HFFc6 (cell line): ENCODE data around the gene DNAH6. TPM values are rescaled to one million over a fixed set of nuclear protein-coding genes. Genes with fewer than 3 reads are reported as not detected.

ENCODE experiments used
- DNase-seq: peaks from one replicate; pipeline ENCODE4 v3.0.0-alpha.2; 2018
- H3K27ac Mint-ChIP-seq: 2 replicates; pipeline ENCODE4 v1.8.0; 2020; ENCODE audit warnings: mild to moderate bottlenecking, mixed read lengths
- H3K27me3 Mint-ChIP-seq: 2 replicates; pipeline ENCODE4 v1.8.0; 2021; ENCODE audit warnings: mild to moderate bottlenecking, moderate library complexity, mixed read lengths; ENCODE audit not compliant: insufficient read depth
- H3K36me3 Mint-ChIP-seq: 2 replicates; pipeline ENCODE4 v1.8.0; 2021; ENCODE audit warnings: low read depth, mixed read lengths
- H3K4me1 Mint-ChIP-seq: 2 replicates; pipeline ENCODE4 v1.8.0; 2020; ENCODE audit warnings: low read depth, mixed read lengths
- H3K4me3 Mint-ChIP-seq: 2 replicates; pipeline ENCODE4 v1.8.0; 2020; ENCODE audit warnings: mild to moderate bottlenecking, moderate library complexity, mixed read lengths
- H3K9me3 Mint-ChIP-seq: 2 replicates; pipeline ENCODE4 v1.8.0; 2020; ENCODE audit warnings: mild to moderate bottlenecking, mixed read lengths
- CTCF ChIP-seq: fragments of 200-600 bp; sonication (generic); IDR thresholded peaks from 2 replicates; pipeline ENCODE4 v1.5.0; 2021; ENCODE audit warnings: antibody characterized with exemption, mild to moderate bottlenecking
- total RNA-seq, 6 experiments: library from RNA; stranded (reverse); fragmentation: NEBNext Ultra II Directional; extraction: Animal tissue kit (Norgen Biotek cat#: 25700); gene quantifications; 2 replicates in 1 of 6; 3 replicates in 5 of 6; pipeline ENCODE4 v1.2.3, GENCODE V29; 2021

DNAH6 gene
- total RNA-seq, 6 experiments from 2014 or later: 0.05 to 0.46 (median 0.05) TPM; not detected in 1

- TF ChIP-seq CTCF: no peak
- Mint-ChIP-seq H3K27me3 (peaks cover 10% of the 10 kb centered on the region; the same call in 1 of the 2 replicates), H3K27ac (no peak overlapping the region), H3K36me3 (no peaks in the 10 kb centered on the region), H3K4me1 (no peaks in the 10 kb centered on the region), H3K9me3 (no peaks in the 10 kb centered on the region), H3K4me3 (no peak overlapping the region)
- no peak for DNase-seq
Measured at GRCh38 chr2:84534225-84534624, 17.9 kb downstream of the DNAH6 start.

GRCh38 chr2:84537251-84537650 lies 21.0 kb downstream of the DNAH6 start:
- Mint-ChIP-seq H3K9me3 (no peaks in the 10 kb centered on the region), H3K4me1 (no peaks in the 10 kb centered on the region), H3K27me3 (peaks cover 5% of the 10 kb centered on the region; the same call in 1 of the 2 replicates), H3K36me3 (no peaks in the 10 kb centered on the region), H3K4me3 (no peak overlapping the region), H3K27ac (no peak overlapping the region)
- no peak for DNase-seq
- TF ChIP-seq CTCF: no peak

- no peak for TF ChIP-seq CTCF
- no peak overlapping the region for H3K27ac Mint-ChIP-seq
- no peak overlapping the region for H3K4me3 Mint-ChIP-seq
- no peaks in the 10 kb centered on the region for H3K36me3 Mint-ChIP-seq
- H3K9me3 Mint-ChIP-seq: no peaks in the 10 kb centered on the region
- H3K27me3 Mint-ChIP-seq: peaks cover 5% of the 10 kb centered on the region; the same call in 1 of the 2 replicates
- no peaks in the 10 kb centered on the region for H3K4me1 Mint-ChIP-seq
- DNase-seq: no peak
Measured at GRCh38 chr2:84539729-84540128, 23.4 kb downstream of the DNAH6 start.

GRCh38 chr2:84545005-84545404 lies 28.7 kb downstream of the DNAH6 start:
- no peak for TF ChIP-seq CTCF
- DNase-seq: no peak
- Mint-ChIP-seq H3K27ac (no peak overlapping the region), H3K9me3 (no peaks in the 10 kb centered on the region), H3K4me3 (no peak overlapping the region), H3K36me3 (no peaks in the 10 kb centered on the region), H3K27me3 (no peaks in the 10 kb centered on the region; the same call in 1 of the 2 replicates), H3K4me1 (no peaks in the 10 kb centered on the region)

GRCh38 chr2:84546551-84546950 lies 30.3 kb downstream of the DNAH6 start:
- Mint-ChIP-seq H3K36me3 (no peaks in the 10 kb centered on the region), H3K27ac (no peak overlapping the region), H3K9me3 (no peaks in the 10 kb centered on the region), H3K4me3 (no peak overlapping the region), H3K27me3 (no peaks in the 10 kb centered on the region), H3K4me1 (no peaks in the 10 kb centered on the region)
- DNase-seq: no peak
- no peak for TF ChIP-seq CTCF

GRCh38 chr2:84548303-84548702 lies 32.0 kb downstream of the DNAH6 start:
- DNase-seq: no peak
- H3K36me3 Mint-ChIP-seq: no peaks in the 10 kb centered on the region
- no peaks in the 10 kb centered on the region for H3K9me3 Mint-ChIP-seq
- H3K27me3 Mint-ChIP-seq: peaks cover 1% of the 10 kb centered on the region; the same call in 1 of the 2 replicates
- no peak overlapping the region for H3K4me3 Mint-ChIP-seq
- H3K27ac Mint-ChIP-seq: no peak overlapping the region
- no peak for TF ChIP-seq CTCF
- no peaks in the 10 kb centered on the region for H3K4me1 Mint-ChIP-seq
